ENCODE data around the gene KCNMA1. TPM values are rescaled to one million over a fixed set of nuclear protein-coding genes. Genes with fewer than 3 reads are reported as not detected.

Gene KCNMA1
- total and polyA plus RNA-seq, 9 of the 15 experiments (the other 6 are each of a cell fraction or from before 2014, with no cell fraction given): 0.01 to 0.95 (median 0.15) TPM; not detected in 4

GRCh38 chr10:77084431-77085144 is 553.0 kb downstream of the KCNMA1 start:
- no peak for FAIRE-seq

DNA sequence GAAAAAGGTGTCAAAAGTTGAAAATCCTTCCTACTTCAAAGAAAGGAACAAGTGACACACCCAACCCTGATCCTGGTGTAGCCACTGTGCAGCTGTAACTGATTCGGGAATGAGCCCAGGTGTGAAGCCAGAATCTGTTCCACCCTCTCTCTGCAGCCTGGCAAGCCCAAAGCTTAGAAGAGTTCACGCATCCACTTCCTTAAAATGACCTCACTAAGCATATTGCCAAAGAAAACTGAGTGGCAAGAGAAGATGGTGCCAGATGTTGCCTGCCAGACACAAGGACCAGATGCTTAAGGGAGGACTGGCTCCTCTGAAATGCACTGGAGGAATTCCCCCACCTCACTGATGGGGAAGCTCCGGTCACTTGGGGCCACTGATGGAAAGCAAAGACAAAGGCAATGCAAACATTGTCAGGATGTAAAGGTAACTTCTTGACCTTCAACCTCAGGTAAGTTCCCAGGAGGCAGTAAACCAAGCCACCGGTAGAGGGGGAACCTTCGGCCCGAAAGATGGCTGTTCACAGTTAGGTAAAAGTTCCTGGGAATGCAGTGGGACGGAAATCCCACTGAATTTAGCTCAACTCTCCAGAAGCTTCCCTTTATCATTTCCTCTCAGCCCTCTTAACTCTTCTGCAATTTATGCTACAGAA is 554.9 kb downstream of the KCNMA1 start:
- CTCF ChIA-PET (ENCODE audit: low intra/inter-chr PET ratio): no interaction called here
- TF ChIP-seq ZNF644 (tag; IDR thresholded peaks at IDR 0.05; ENCODE audit: low read depth) (no peak), NR2C1 (IDR thresholded peaks at IDR 0.05) (peak; percentile 35; the same call in 1 of the 2 replicates), NR2C1 (tag; IDR thresholded peaks at IDR 0.05) (no peak)
- TF ChIP-seq, protein P1, sequence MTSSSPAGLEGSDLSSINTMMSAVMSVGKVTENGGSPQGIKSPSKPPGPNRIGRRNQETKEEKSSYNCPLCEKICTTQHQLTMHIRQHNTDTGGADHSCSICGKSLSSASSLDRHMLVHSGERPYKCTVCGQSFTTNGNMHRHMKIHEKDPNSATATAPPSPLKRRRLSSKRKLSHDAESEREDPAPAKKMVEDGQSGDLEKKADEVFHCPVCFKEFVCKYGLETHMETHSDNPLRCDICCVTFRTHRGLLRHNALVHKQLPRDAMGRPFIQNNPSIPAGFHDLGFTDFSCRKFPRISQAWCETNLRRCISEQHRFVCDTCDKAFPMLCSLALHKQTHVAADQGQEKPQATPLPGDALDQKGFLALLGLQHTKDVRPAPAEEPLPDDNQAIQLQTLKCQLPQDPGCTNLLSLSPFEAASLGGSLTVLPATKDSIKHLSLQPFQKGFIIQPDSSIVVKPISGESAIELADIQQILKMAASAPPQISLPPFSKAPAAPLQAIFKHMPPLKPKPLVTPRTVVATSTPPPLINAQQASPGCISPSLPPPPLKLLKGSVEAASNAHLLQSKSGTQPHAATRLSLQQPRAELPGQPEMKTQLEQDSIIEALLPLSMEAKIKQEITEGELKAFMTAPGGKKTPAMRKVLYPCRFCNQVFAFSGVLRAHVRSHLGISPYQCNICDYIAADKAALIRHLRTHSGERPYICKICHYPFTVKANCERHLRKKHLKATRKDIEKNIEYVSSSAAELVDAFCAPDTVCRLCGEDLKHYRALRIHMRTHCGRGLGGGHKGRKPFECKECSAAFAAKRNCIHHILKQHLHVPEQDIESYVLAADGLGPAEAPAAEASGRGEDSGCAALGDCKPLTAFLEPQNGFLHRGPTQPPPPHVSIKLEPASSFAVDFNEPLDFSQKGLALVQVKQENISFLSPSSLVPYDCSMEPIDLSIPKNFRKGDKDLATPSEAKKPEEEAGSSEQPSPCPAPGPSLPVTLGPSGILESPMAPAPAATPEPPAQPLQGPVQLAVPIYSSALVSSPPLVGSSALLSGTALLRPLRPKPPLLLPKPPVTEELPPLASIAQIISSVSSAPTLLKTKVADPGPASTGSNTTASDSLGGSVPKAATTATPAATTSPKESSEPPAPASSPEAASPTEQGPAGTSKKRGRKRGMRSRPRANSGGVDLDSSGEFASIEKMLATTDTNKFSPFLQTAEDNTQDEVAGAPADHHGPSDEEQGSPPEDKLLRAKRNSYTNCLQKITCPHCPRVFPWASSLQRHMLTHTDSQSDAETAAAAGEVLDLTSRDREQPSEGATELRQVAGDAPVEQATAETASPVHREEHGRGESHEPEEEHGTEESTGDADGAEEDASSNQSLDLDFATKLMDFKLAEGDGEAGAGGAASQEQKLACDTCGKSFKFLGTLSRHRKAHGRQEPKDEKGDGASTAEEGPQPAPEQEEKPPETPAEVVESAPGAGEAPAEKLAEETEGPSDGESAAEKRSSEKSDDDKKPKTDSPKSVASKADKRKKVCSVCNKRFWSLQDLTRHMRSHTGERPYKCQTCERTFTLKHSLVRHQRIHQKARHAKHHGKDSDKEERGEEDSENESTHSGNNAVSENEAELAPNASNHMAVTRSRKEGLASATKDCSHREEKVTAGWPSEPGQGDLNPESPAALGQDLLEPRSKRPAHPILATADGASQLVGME (CRISPR knock-in tag; IDR thresholded peaks at IDR 0.05): no peak
- TF ChIP-seq, protein P2, sequence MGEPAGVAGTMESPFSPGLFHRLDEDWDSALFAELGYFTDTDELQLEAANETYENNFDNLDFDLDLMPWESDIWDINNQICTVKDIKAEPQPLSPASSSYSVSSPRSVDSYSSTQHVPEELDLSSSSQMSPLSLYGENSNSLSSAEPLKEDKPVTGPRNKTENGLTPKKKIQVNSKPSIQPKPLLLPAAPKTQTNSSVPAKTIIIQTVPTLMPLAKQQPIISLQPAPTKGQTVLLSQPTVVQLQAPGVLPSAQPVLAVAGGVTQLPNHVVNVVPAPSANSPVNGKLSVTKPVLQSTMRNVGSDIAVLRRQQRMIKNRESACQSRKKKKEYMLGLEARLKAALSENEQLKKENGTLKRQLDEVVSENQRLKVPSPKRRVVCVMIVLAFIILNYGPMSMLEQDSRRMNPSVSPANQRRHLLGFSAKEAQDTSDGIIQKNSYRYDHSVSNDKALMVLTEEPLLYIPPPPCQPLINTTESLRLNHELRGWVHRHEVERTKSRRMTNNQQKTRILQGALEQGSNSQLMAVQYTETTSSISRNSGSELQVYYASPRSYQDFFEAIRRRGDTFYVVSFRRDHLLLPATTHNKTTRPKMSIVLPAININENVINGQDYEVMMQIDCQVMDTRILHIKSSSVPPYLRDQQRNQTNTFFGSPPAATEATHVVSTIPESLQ (CRISPR knock-in tag; IDR thresholded peaks at IDR 0.05): no peak

More at GRCh38 chr10:77084431-77085144, 553.0 kb downstream of the KCNMA1 start:
- H3K36me3 ChIP-seq (ENCODE audit: control insufficient read depth, insufficient read depth, low read length): no peaks in the 10 kb centered on the region
- no peak overlapping the region for H3K9ac ChIP-seq (ENCODE audit: insufficient read depth in 1 of 2, low read depth in 2 of 2, low read length in 2 of 2)
- no peak overlapping the region for H3K27ac ChIP-seq (ENCODE audit: extremely low read depth, low read depth, low read length)
- H3K4me3 ChIP-seq: no peak overlapping the region
- H3K9me1 ChIP-seq (ENCODE audit: control insufficient read depth, insufficient read depth, low read length): no peaks in the 10 kb centered on the region
- ChIA-PET POLR2A (no interaction called here), CTCF (ENCODE audit: low intra/inter-chr PET ratio) (no interaction called here)
- no peaks in the 10 kb centered on the region for H3K79me2 ChIP-seq (ENCODE audit: control insufficient read depth, insufficient read depth, low read length)
- no peak overlapping the region for H3K4me2 ChIP-seq (ENCODE audit: insufficient read depth, low read length)
- no peaks in the 10 kb centered on the region for H3K4me1 ChIP-seq (replicated peaks in 1 of 2; ENCODE audit: control insufficient read depth in 2 of 2, insufficient read depth in 2 of 2, low read length in 2 of 2)
- under 1% methylated on average over 12 of the region's 12 CpGs for WGBS (ENCODE audit: insufficient coverage, low coverage, missing lambda C conversion rate)
- TF ChIP-seq ZNF224 (CRISPR knock-in tag; IDR thresholded peaks at IDR 0.05) (no peak), KAT2B (IDR thresholded peaks at IDR 0.05; ENCODE audit: low read depth, low read length) (no peak)
- no peaks in the 10 kb centered on the region for H3K9me3 ChIP-seq (replicated peaks; ENCODE audit: control insufficient read depth, insufficient read depth, low read depth, low read length)
- no TSS peak for BruUV-seq (replicated peaks)
- H3K27me3 ChIP-seq (ENCODE audit: control insufficient read depth in 2 of 2, insufficient read depth in 2 of 2, low read length in 2 of 2): peaks cover 0 to 3% of the 10 kb centered on the region in 2 experiments; a peak in 1 of 5 replicates
- intact Hi-C loops (cut with micrococcal nuclease) (no loop called here), in situ Hi-C loops (cut with MboI) (no loop called here)
- DNase-seq (ENCODE audit: extremely low read depth in 1 of 4, low spot score in 3 of 4): no peak
- no peaks in the 10 kb centered on the region for H4K20me1 ChIP-seq (replicated peaks; ENCODE audit: control insufficient read depth, insufficient read depth, low read length)
- H2AFZ ChIP-seq (ENCODE audit: low read depth, low read length): no peak overlapping the region
- no peak for ATAC-seq

More for the DNA sequence above, 554.9 kb downstream of the KCNMA1 start:
- peaks cover 0 to 8% of the 10 kb centered on the region in 2 experiments; a peak in 2 of 5 replicates for H3K27me3 ChIP-seq (ENCODE audit: control insufficient read depth in 2 of 2, insufficient read depth in 2 of 2, low read length in 2 of 2)
- ATAC-seq (0 out of 3 replicates have a peak, but pooled peaks have one; percentile 33), DNase-seq (ENCODE audit: extremely low read depth in 1 of 4, low spot score in 3 of 4) (no peak), FAIRE-seq (peak; percentile 42)
- no peaks in the 10 kb centered on the region for H3K9me1 ChIP-seq (ENCODE audit: control insufficient read depth, insufficient read depth, low read length)
- no peaks in the 10 kb centered on the region for H3K4me1 ChIP-seq (replicated peaks in 1 of 2; ENCODE audit: control insufficient read depth in 2 of 2, insufficient read depth in 2 of 2, low read length in 2 of 2)
- H3K36me3 ChIP-seq (ENCODE audit: control insufficient read depth, insufficient read depth, low read length): no peaks in the 10 kb centered on the region
- intact Hi-C loops (cut with micrococcal nuclease): no loop called here
- in situ Hi-C loops (cut with MboI): no loop called here
- no peaks in the 10 kb centered on the region for H3K79me2 ChIP-seq (ENCODE audit: control insufficient read depth, insufficient read depth, low read length)
- no peak overlapping the region for H3K27ac ChIP-seq (ENCODE audit: extremely low read depth, low read depth, low read length)
- no peak overlapping the region for H3K9ac ChIP-seq (ENCODE audit: insufficient read depth in 1 of 2, low read depth in 2 of 2, low read length in 2 of 2)
- no peak overlapping the region for H2AFZ ChIP-seq (ENCODE audit: low read depth, low read length)
- H3K4me3 ChIP-seq: no peak overlapping the region
- no peaks in the 10 kb centered on the region for H3K9me3 ChIP-seq (replicated peaks; ENCODE audit: control insufficient read depth, insufficient read depth, low read depth, low read length)
- no TSS peak for BruUV-seq (replicated peaks)
- WGBS (ENCODE audit: insufficient coverage, low coverage, missing lambda C conversion rate): 0% methylated on average over 7 of the region's 7 CpGs
- POLR2A ChIA-PET: interaction anchor here (1.4 kb wide), 1 partner anchor 17 kb away, joined by 3 read pairs; no protein-coding TSS in a partner anchor
- H4K20me1 ChIP-seq (replicated peaks; ENCODE audit: control insufficient read depth, insufficient read depth, low read length): no peaks in the 10 kb centered on the region
- H3K4me2 ChIP-seq (ENCODE audit: insufficient read depth, low read length): no peak overlapping the region
